Thyroid gland (tissue), 4 donors: Measurements from ENCODE around the gene KIFC3. TPM values are rescaled to one million over a fixed set of nuclear protein-coding genes. Genes with fewer than 3 reads are reported as not detected.
"Not testable (repeated sequence)": the region's sequence is repeated elsewhere in the genome, so short reads cannot be mapped to it uniquely, and the experiment has no call there.

Experiments
- DNase-seq, 2 donors: peaks; one replicate each; pipeline ENCODE4 v3.0.0-alpha.2; 2019
- H3K27ac ChIP-seq, 3 donors: fragments of 200-600 bp; sonication (generic); 1 replicate in 2 of 3; 2 replicates in 1 of 3; pipeline ENCODE4 v1.5.1; 2016 to 2019; ENCODE audit warnings: mild to moderate bottlenecking in 1 of 3, moderate library complexity in 1 of 3
- H3K27me3 ChIP-seq: fragments of 200-600 bp; sonication (generic); one replicate; pipeline ENCODE4 v1.5.1; 2019
- H3K36me3 ChIP-seq, 2 donors: fragments of 200-600 bp; sonication (generic); one replicate each; pipeline ENCODE4 v1.5.1; 2016 to 2019
- H3K4me1 ChIP-seq, 2 donors: fragments of 200-600 bp; sonication (generic); one replicate each; pipeline ENCODE4 v1.5.1; 2017 to 2019
- H3K4me3 ChIP-seq, 3 donors: fragments of 200-600 bp; sonication (generic); replicated peaks in 1 of 3; 1 replicate in 2 of 3; 2 replicates in 1 of 3; pipeline ENCODE4 v1.5.1; 2016; ENCODE audit warnings: mild to moderate bottlenecking in 1 of 3
- H3K9me3 ChIP-seq: fragments of 200-600 bp; sonication (generic); one replicate; pipeline ENCODE4 v1.5.1; 2017
- POLR2A ChIP-seq, 2 donors: fragments of 450-650 bp; IDR thresholded peaks; one replicate each; pipeline ENCODE4 v1.6.1; 2017; ENCODE audit warnings: antibody characterized with exemption in 2 of 2, mild to moderate bottlenecking in 2 of 2, moderate library complexity in 1 of 2
- WGBS, 2 donors: methylation state at CpG; one replicate each; pipeline ENCODE4 v1.1.5; 2017; 5-methylcytosine and 5-hydroxymethylcytosine counted together
- intact Hi-C: fragments of 100-400 bp; cut with DNase I; formaldehyde crosslinking; loops from one replicate; pipeline ENCODE4 v1.15.1; 2023
- total RNA-seq, 4 donors: library from RNA; depleted of rRNA; stranded (reverse); fragments of >200 nt; gene quantifications; one replicate each; pipeline ENCODE4 v1.2.3, GENCODE V29; 2016
- TF ChIP-seq, protein P1 (sequence below), 6 experiments: fragments of 200-600 bp in 3 of 6; fragments of 450-650 bp in 3 of 6; sonication (generic) in 3 of 6; IDR thresholded peaks; one replicate each; pipeline ENCODE4 v1.5.1; 2016 to 2019; ENCODE audit warnings: antibody characterized with exemption in 6 of 6, mild to moderate bottlenecking in 2 of 6, inconsistent platforms in 1 of 6, moderate library complexity in 1 of 6

Gene KIFC3
- total RNA-seq, 4 donors from 2014 or later = 88.8 to 153 (median 132) TPM

DNA sequence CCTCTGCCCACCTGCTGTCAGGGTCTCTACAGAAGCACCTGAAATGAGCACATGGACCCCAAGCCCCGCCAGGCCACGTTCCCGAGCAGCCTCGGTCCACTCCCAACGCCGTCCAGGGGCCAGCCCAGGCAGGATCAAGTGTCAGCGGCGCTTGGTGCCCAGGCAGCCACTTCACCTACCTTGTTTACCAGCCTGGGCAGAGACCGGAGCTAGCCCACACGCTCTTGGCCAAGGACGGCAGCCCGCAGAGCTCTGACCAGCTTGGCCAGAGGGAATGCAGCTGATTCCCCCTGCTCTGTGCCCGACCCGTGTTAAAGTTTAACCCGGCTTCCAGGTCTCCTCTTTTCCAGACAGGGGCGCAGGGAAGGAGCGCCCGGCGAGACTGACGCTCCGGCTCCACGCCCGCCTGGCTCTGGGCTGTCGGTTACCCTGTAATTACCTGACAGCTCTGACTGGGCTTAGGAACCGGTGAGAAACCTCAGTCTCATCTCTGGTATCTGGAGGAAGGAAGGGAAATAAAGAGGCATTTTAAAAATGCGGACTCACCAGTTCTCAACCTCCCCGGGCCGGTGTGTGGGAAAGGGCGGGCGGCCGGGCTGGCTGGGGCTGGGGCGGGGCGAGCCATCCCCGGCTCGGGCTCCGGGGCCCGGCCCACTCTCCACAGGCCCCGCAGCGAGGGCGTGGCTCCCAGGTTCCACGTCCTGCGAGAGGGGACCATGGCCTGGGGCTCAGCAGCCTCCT lies 4.6 kb downstream of the KIFC3 start:
- 32 to 38% methylated on average over 27 to 28 of the region's 42 CpGs for WGBS, 2 donors
- H3K36me3 ChIP-seq = peaks cover 0 to 12% of the 10 kb centered on the region in 2 donors
- H3K9me3 ChIP-seq = no peaks in the 10 kb centered on the region
- peaks cover 71 to 73% of the 10 kb centered on the region in 2 donors for H3K4me1 ChIP-seq
- peak; percentile 88 to 91 for DNase-seq
- intact Hi-C loops = no loop called here
- H3K27ac ChIP-seq = peak overlapping the region; percentile 91 to 99 (median 98)
- peak overlapping the region in 2 of 3 donors; percentile 25 to 34 for H3K4me3 ChIP-seq
- peak; percentile 1 to 78 for TF ChIP-seq POLR2A (IDR thresholded peaks at IDR 0.05)
- TF ChIP-seq, protein P1, sequence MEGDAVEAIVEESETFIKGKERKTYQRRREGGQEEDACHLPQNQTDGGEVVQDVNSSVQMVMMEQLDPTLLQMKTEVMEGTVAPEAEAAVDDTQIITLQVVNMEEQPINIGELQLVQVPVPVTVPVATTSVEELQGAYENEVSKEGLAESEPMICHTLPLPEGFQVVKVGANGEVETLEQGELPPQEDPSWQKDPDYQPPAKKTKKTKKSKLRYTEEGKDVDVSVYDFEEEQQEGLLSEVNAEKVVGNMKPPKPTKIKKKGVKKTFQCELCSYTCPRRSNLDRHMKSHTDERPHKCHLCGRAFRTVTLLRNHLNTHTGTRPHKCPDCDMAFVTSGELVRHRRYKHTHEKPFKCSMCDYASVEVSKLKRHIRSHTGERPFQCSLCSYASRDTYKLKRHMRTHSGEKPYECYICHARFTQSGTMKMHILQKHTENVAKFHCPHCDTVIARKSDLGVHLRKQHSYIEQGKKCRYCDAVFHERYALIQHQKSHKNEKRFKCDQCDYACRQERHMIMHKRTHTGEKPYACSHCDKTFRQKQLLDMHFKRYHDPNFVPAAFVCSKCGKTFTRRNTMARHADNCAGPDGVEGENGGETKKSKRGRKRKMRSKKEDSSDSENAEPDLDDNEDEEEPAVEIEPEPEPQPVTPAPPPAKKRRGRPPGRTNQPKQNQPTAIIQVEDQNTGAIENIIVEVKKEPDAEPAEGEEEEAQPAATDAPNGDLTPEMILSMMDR (IDR thresholded peaks at IDR 0.05) = no peak
- H3K27me3 ChIP-seq = no peaks in the 10 kb centered on the region

DNA sequence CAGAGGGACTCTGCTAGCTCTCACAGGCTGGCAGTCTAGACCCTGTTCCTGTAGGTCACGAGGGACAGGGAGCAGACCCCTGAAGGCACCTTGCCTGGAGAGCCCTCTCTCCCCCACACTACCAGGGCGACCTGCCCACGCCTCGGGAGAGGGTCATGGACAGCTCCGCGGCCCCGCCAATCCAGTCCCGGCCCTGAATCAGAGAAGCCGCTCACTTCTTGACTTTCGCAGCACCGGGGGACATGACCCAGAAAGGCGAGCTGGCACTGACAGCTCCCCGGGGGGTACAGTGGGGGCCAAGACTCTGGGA lies 5.1 kb downstream of the KIFC3 start:
- H3K27ac ChIP-seq = peak overlapping the region; percentile 91 to 99 (median 98)
- TF ChIP-seq POLR2A (IDR thresholded peaks at IDR 0.05) = no peak
- H3K36me3 ChIP-seq = peaks cover 0 to 16% of the 10 kb centered on the region in 2 donors
- no peaks in the 10 kb centered on the region for H3K27me3 ChIP-seq
- no peak for DNase-seq
- no peaks in the 10 kb centered on the region for H3K9me3 ChIP-seq
- intact Hi-C loops = no loop called here
- peaks cover 69 to 70% of the 10 kb centered on the region in 2 donors for H3K4me1 ChIP-seq
- 39% methylated on average over 5 of the region's 13 CpGs; no CpG with 5 or more reads in 1 of the 2 donors for WGBS, 2 donors
- H3K4me3 ChIP-seq = peak overlapping the region in 1 of 3 donors; percentile 25

DNA sequence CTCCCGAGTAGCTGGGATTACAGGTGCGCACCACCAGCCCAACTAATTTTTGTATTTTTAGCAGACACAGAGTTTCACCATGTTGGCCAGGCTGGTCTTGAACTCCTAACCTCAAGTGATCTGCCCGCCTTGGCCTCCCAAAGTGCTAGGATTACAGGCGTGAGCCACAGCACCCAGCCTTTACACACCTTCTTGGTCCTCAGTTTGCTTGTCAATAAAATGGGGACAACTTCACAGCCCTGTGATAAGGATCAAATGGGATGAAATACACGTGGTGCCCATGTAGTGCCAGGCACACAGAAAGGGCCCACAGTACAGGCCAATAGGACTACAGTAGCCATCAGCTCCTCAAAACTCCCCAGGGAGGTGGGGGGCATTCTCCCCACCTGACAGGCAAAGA lies 6.3 kb downstream of the KIFC3 start:
- intact Hi-C loops, H3K27me3 ChIP-seq, DNase-seq, H3K4me3 ChIP-seq, H3K9me3 ChIP-seq: not testable (repeated sequence)
- Histone ChIP-seq H3K4me1 (peaks cover 59 to 68% of the 10 kb centered on the region in 2 donors), H3K27ac (peak overlapping the region; percentile 91 to 99 (median 98)), H3K36me3 (peaks cover 5 to 19% of the 10 kb centered on the region in 2 donors)
- 90 to 96% methylated on average over 5 of the region's 5 CpGs for WGBS, 2 donors

DNA sequence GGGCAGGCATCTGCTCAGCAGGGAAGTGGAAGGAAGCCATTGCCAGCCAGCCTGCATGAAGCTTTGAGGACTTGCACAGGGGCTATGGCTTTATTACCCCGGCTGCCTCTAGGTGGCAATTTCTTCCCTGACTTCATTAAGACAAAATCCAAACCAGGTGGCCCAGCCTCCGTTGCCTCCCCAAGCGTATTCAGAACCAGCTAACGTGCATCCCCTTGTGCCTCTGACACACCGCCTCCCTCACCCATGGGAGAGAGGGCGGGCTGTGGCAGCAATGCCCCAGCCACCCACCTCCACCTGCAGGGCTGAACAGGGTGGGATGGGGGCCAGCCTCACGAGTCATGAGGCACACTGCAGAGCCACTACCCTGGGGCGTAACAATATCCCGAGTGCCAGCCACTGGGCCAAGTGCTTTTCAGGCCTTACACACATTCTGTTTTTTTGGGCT lies 6.8 kb downstream of the KIFC3 start:
- peak; percentile 68 to 80 for DNase-seq
- intact Hi-C loops = no loop called here
- Histone ChIP-seq H3K4me3 (no peak overlapping the region), H3K4me1 (peaks cover 53 to 63% of the 10 kb centered on the region in 2 donors), H3K27me3 (no peaks in the 10 kb centered on the region), H3K9me3 (no peaks in the 10 kb centered on the region), H3K27ac (peak overlapping the region; percentile 91 to 99 (median 98)), H3K36me3 (peaks cover 11 to 19% of the 10 kb centered on the region in 2 donors)
- WGBS, 2 donors = 42 to 43% methylated on average over 9 of the region's 9 CpGs
- TF ChIP-seq, protein P1 (IDR thresholded peaks at IDR 0.05) = peak in 5 of 6 experiments; percentile 14 to 50 (median 46)
- peak in 1 of 2 donors; percentile 15 for TF ChIP-seq POLR2A (IDR thresholded peaks at IDR 0.05)

DNA sequence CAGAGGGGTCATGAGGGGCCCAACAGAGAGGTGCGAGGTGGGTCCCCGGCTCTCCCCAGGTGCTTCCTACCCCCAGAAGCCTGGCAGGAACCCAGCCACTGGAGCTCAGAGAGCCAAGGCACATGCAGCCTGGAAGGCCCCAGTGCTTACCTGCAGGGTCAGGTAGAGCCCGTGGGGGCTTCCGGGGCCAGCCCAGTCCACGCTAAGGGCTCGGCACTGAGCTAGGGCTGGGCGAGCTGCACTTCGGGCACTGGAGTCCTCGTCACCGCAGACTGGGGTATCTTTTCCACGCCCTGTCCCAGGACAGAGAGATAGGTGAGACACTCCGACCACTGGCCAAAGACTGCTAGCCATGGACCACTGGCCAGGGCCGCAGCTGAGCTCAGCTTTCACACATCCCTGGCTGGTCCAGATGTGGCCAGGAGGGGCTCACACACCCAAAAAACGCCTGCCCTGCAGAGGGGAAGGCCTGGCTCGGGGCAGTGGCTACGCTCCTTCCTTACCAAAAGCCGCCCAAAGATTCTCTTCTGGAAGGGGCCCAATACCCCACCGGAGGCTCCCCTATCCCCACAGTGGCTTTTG lies 7.4 kb downstream of the KIFC3 start:
- intact Hi-C loops = no loop called here

DNA sequence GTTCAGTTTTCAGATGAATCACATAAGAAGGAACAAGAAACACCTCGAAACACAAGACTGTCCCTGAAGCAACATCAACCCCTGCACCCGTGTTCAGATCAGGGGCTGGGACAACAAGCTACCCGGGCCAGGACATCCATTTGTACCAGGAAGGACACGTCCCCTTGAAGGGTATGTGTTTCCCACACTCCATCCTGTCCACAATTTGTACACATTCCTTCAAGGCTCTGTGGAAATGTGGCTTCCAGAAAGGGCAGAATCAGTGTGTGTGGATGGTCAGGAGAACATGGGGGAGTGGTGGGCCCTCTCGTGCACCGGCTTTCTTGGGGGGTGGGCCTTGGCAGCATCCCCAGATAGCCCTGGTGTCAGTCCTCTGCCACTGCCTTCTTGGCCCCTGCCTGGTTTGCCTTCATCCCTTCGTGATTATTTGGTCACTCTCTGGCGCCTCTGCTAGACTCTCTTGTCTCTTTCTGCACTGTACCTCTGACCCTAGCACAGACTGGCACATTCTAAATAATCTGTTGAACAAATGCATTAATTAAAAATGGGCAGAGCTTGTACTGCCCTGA lies 10.3 kb downstream of the KIFC3 start:
- no peaks in the 10 kb centered on the region for H3K27me3 ChIP-seq
- intact Hi-C loops = no loop called here
- peak overlapping the region in 2 of 3 donors; percentile 41 to 48 for H3K27ac ChIP-seq
- no peak for DNase-seq
- H3K4me1 ChIP-seq = peaks cover 26 to 40% of the 10 kb centered on the region in 2 donors
- H3K36me3 ChIP-seq = peaks cover 14 to 30% of the 10 kb centered on the region in 2 donors
- TF ChIP-seq, protein P1 (IDR thresholded peaks at IDR 0.05) = no peak
- no peak for TF ChIP-seq POLR2A (IDR thresholded peaks at IDR 0.05)
- 74 to 75% methylated on average over 8 of the region's 8 CpGs for whole genome bisulfite sequencing, 2 donors
- no peak overlapping the region for H3K4me3 ChIP-seq
- no peaks in the 10 kb centered on the region for H3K9me3 ChIP-seq

More for the DNA sequence above, 7.4 kb downstream of the KIFC3 start:
- no peak for DNase-seq
- 77 to 91% methylated on average over 7 to 8 of the region's 18 CpGs for WGBS, 2 donors
- Histone ChIP-seq H3K27me3 (no peaks in the 10 kb centered on the region), H3K27ac (peak overlapping the region; percentile 91 to 99 (median 98)), H3K4me3 (no peak overlapping the region), H3K36me3 (peaks cover 11 to 19% of the 10 kb centered on the region in 2 donors), H3K4me1 (peaks cover 48 to 58% of the 10 kb centered on the region in 2 donors), H3K9me3 (no peaks in the 10 kb centered on the region)
- no peak for TF ChIP-seq POLR2A (IDR thresholded peaks at IDR 0.05)
